GM12878 (cell line): ENCODE results near the gene XPNPEP1. TPM values are rescaled to one million over a fixed set of nuclear protein-coding genes. Genes with fewer than 3 reads are reported as not detected.

Experiments
- ATAC-seq: fragments of 200-7000 bp; cut with Tn5 transposase; 3 replicates; pipeline ENCODE4 v1.9.1; 2020; ENCODE audit warnings: mild to moderate bottlenecking, moderate library complexity
- BruUV-seq: library from RNA; stranded (reverse); fragments of 400-500 nt; replicated peaks from 2 replicates; lab custom pipeline; 2021; lab: Mats Ljungman, UMichigan
- CTCF ChIA-PET: fragments of 300-600 bp; sonication (Branson Sonifier 250); formaldehyde crosslinking; extraction: SDS; loops from one replicate; lab custom pipeline; 2021; ENCODE audit warnings: inconsistent platforms; lab: Yijun Ruan, JAX
- POLR2A ChIA-PET: fragments of 350-600 bp; formaldehyde crosslinking; extraction: SDS; loops from one replicate; lab custom pipeline; 2021; ENCODE audit warnings: inconsistent platforms; lab: Charles Lee
- RAD21 ChIA-PET: fragments of 300-600 bp; sonication (Branson Sonifier 250); formaldehyde crosslinking; loops from one replicate; lab custom pipeline; 2023; ENCODE audit warnings: antibody characterized with exemption; ENCODE audit not compliant: unreplicated experiment; lab: Charles Lee
- SMC1A ChIA-PET: fragments of 300-600 bp; sonication (Branson Sonifier 250); formaldehyde crosslinking; loops from one replicate; lab custom pipeline; 2023; ENCODE audit not compliant: unreplicated experiment, uncharacterized antibody; lab: Charles Lee
- DNase-seq: peaks from one replicate; pipeline ENCODE4 v3.0.0-alpha.2; 2011; ENCODE audit warnings: low read depth, low spot score
- FAIRE-seq: peaks from 3 replicates; lab custom pipeline; 2011; peaks lifted over from hg19 to GRCh38; lab: Jason Lieb, UNC
- H2AFZ ChIP-seq: 2 replicates; pipeline ENCODE4 v1.6.0; 2011; ENCODE audit warnings: low read depth, low read length, control low read depth; ENCODE audit not compliant: control insufficient read depth
- H3K27ac ChIP-seq: 2 replicates; pipeline ENCODE4 v1.5.1; 2011; ENCODE audit warnings: control low read depth; ENCODE audit not compliant: control insufficient read depth, insufficient read depth
- H3K27me3 ChIP-seq, 2 experiments: replicated peaks in 1 of 2; 2 replicates each; pipeline versions ENCODE4 v1.6.0 to v1.6.1; 2011; ENCODE audit warnings: low read length in 1 of 2; ENCODE audit not compliant: control insufficient read depth in 2 of 2, insufficient read depth in 2 of 2
- H3K36me3 ChIP-seq, 2 experiments: 2 replicates each; pipeline ENCODE4 v1.5.1; 2011; ENCODE audit warnings: low read length in 1 of 2; ENCODE audit not compliant: control insufficient read depth in 2 of 2, insufficient read depth in 2 of 2
- H3K4me1 ChIP-seq: 2 replicates; pipeline ENCODE4 v1.6.1; 2011; ENCODE audit warnings: mild to moderate bottlenecking, low read length, moderate library complexity, mixed read lengths; ENCODE audit not compliant: control insufficient read depth, insufficient read depth
- H3K4me2 ChIP-seq: 2 replicates; pipeline ENCODE4 v1.6.0; 2011; ENCODE audit warnings: control low read depth; ENCODE audit not compliant: control insufficient read depth, insufficient read depth
- H3K4me3 ChIP-seq: fragments of 200-600 bp; sonication (generic); 2 replicates; pipeline ENCODE4 v1.5.1; 2016
- H3K79me2 ChIP-seq: 2 replicates; pipeline ENCODE4 v1.6.0; 2011; ENCODE audit warnings: low read length; ENCODE audit not compliant: control insufficient read depth, insufficient read depth
- H3K9ac ChIP-seq: 2 replicates; pipeline ENCODE4 v1.8.0; 2011; ENCODE audit warnings: low read length, control low read depth, mixed read lengths; ENCODE audit not compliant: control insufficient read depth, insufficient read depth
- H3K9me3 ChIP-seq: replicated peaks from 3 replicates; pipeline ENCODE4 v1.5.1; 2011; ENCODE audit warnings: mild to moderate bottlenecking, low read length; ENCODE audit not compliant: control insufficient read depth, insufficient read depth
- H4K20me1 ChIP-seq: 2 replicates; pipeline ENCODE4 v1.6.0; 2011; ENCODE audit not compliant: control insufficient read depth, insufficient read depth
- BHLHE40 ChIP-seq, 2 experiments: fragments of 450-650 bp in 1 of 2; IDR thresholded peaks; 2 replicates each; pipeline ENCODE4 v1.6.1; 2011 to 2017; ENCODE audit warnings: low read depth in 2 of 2, borderline replicate concordance in 1 of 2, improper control_type of control experiment in 1 of 2, low read length in 1 of 2, mild to moderate bottlenecking in 1 of 2
- CHD4 ChIP-seq: fragments of 200-600 bp; sonication (generic); IDR thresholded peaks from 2 replicates; pipeline ENCODE4 v1.6.1; 2016; ENCODE audit warnings: mild to moderate bottlenecking
- IKZF2 ChIP-seq, 2 experiments: fragments of 450-650 bp; IDR thresholded peaks; 2 replicates each; pipeline ENCODE4 v1.6.1; 2017; ENCODE audit warnings: mild to moderate bottlenecking in 2 of 2, moderate library complexity in 2 of 2
- KAT2A ChIP-seq: conservative IDR thresholded peaks from 2 replicates; pipeline ENCODE4 v1.6.1; 2011; ENCODE audit warnings: low read depth, low read length; ENCODE audit not compliant: control insufficient read depth
- MTA2 ChIP-seq: fragments of 450-650 bp; IDR thresholded peaks from 2 replicates; pipeline ENCODE4 v1.6.1; 2016; ENCODE audit warnings: low read depth, mild to moderate bottlenecking, moderate library complexity
- MXI1 ChIP-seq: fragments of 150-350 bp; IDR thresholded peaks from 2 replicates; pipeline ENCODE4 v1.6.1; 2011; ENCODE audit warnings: low read depth, mild to moderate bottlenecking, inconsistent platforms, low read length, improper control_type of control experiment
- POU2F2 ChIP-seq: IDR thresholded peaks from 3 replicates; pipeline ENCODE4 v1.6.1; 2011; ENCODE audit warnings: low read depth, mild to moderate bottlenecking, low read length, borderline replicate concordance
- RUNX3 ChIP-seq: IDR thresholded peaks from 2 replicates; pipeline ENCODE4 v1.6.1; 2012; ENCODE audit warnings: low read length, inconsistent platforms
- SREBF2 ChIP-seq: IDR thresholded peaks from 2 replicates; pipeline ENCODE4 v1.6.1; 2012; ENCODE audit warnings: mild to moderate bottlenecking, low read length
- TBL1XR1 ChIP-seq: IDR thresholded peaks from 2 replicates; pipeline ENCODE4 v1.6.1; 2012; ENCODE audit warnings: low read depth, low read length, improper control_type of control experiment
- WGBS: methylation state at CpG from one replicate; pipeline ENCODE4 v1.1.6; 2016; ENCODE audit warnings: low lambda C conversion rate; ENCODE audit not compliant: insufficient replicate concordance, insufficient coverage; ENCODE audit errors: missing lambda C conversion rate; 5-methylcytosine and 5-hydroxymethylcytosine counted together
- in situ Hi-C: fragments of 300-500 bp; cut with MboI; formaldehyde crosslinking; loops from 9 replicates; pipeline ENCODE4 v1.14.3; 2018; ENCODE audit warnings: mixed read lengths
- intact Hi-C: fragments of 100-400 bp; cut with micrococcal nuclease; formaldehyde crosslinking; loops from one replicate; pipeline ENCODE4 v1.14.2; 2022; ENCODE audit not compliant: unreplicated experiment
- polyA plus RNA-seq, 11 experiments: library from polyadenylated mRNA; depleted of rRNA in 4 of 11; unstranded in 6 of 11; stranded (reverse) in 5 of 11; fragments of >200 nt; fragmentation: Nextera tagmentation in 4 of 11; fragmentation: Illumina TruSeq in 1 of 11; extraction: Ambion mirVana in 4 of 11; extraction: Trizol in 1 of 11; gene quantifications; 1 replicate in 1 of 11; 2 replicates in 10 of 11; pipeline versions ENCODE4 v1.2.1 to v1.2.3, GENCODE V29; 2011 to 2016; ENCODE audit warnings: inconsistent platforms in 2 of 11, missing spikeins in 2 of 11, low read depth in 1 of 11
- total RNA-seq, 4 experiments: library from RNA; depleted of rRNA in 3 of 4; stranded (reverse); fragments of >200 nt in 3 of 4; fragmentation: Illumina TruSeq in 1 of 4; extraction: Trizol in 1 of 4; gene quantifications; 2 replicates each; pipeline versions ENCODE4 v1.2.1 to v1.2.3, GENCODE V29; 2013 to 2021
- TF ChIP-seq, protein P1 (sequence below): fragments of 150-350 bp; IDR thresholded peaks from 2 replicates; pipeline ENCODE4 v1.6.1; 2016; ENCODE audit warnings: low read depth, low read length
- TF ChIP-seq, protein P2 (sequence below): IDR thresholded peaks from 2 replicates; pipeline ENCODE4 v1.6.1; 2012; ENCODE audit warnings: low read depth, low read length, improper control_type of control experiment
- TF ChIP-seq, protein P3 (sequence below): IDR thresholded peaks from 2 replicates; pipeline ENCODE4 v1.6.1; 2011; ENCODE audit warnings: mild to moderate bottlenecking, low read depth, low read length, moderate library complexity; ENCODE audit not compliant: insufficient replicate concordance

XPNPEP1 gene
- total and polyA plus RNA-seq, 10 of the 15 experiments (the other 5 are each of a cell fraction or from before 2014, with no cell fraction given) = 22.7 to 108 (median 43.5) TPM

DNA sequence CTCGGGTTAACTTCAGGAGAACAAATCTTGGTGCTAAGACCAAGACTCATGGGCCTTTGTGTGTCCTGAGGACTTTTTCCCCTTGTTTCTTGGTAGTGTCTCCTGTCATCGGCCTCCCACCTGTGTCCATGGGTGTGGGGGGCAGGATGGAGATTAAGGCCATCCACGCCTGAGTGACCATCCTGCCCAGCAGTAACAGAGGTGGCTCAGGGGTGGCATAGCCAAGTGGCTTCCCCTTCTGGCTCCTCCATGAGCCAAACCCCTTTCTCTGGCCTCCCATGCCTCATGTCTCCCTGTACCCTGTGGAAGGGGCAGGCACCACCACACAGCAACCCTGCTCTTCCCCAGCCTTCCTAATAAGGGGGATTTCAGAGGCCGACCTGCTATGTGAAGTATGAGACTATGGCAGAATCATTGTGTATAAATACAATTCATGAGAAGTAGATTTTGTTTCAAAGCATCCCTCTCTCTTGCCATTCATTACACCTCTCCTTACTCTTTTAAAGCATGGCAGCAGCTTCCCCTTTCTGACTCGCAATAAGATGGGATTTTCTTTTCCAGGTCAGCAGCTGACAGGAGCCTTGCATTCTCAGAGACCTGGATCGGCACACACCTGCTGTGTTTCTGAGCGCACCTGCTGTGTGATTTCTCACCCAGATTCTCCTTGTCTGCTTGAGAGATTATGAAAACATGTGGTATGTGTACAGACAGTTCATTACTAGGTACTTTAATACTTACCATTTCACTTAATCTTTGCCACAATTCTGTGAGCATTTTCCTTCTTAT lies 102.5 kb downstream of the XPNPEP1 start:
- no peaks in the 10 kb centered on the region for H3K27me3 ChIP-seq
- no peak overlapping the region for H3K9ac ChIP-seq
- no peak overlapping the region for H3K4me3 ChIP-seq
- TF ChIP-seq SREBF2 = no peak
- no peak for TF ChIP-seq MTA2
- TF ChIP-seq POU2F2 = no peak
- TF ChIP-seq, protein P1, sequence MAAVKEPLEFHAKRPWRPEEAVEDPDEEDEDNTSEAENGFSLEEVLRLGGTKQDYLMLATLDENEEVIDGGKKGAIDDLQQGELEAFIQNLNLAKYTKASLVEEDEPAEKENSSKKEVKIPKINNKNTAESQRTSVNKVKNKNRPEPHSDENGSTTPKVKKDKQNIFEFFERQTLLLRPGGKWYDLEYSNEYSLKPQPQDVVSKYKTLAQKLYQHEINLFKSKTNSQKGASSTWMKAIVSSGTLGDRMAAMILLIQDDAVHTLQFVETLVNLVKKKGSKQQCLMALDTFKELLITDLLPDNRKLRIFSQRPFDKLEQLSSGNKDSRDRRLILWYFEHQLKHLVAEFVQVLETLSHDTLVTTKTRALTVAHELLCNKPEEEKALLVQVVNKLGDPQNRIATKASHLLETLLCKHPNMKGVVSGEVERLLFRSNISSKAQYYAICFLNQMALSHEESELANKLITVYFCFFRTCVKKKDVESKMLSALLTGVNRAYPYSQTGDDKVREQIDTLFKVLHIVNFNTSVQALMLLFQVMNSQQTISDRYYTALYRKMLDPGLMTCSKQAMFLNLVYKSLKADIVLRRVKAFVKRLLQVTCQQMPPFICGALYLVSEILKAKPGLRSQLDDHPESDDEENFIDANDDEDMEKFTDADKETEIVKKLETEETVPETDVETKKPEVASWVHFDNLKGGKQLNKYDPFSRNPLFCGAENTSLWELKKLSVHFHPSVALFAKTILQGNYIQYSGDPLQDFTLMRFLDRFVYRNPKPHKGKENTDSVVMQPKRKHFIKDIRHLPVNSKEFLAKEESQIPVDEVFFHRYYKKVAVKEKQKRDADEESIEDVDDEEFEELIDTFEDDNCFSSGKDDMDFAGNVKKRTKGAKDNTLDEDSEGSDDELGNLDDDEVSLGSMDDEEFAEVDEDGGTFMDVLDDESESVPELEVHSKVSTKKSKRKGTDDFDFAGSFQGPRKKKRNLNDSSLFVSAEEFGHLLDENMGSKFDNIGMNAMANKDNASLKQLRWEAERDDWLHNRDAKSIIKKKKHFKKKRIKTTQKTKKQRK = no peak
- TF ChIP-seq IKZF2 (IDR thresholded peaks at IDR 0.05) = no peak
- TF ChIP-seq, protein P2, sequence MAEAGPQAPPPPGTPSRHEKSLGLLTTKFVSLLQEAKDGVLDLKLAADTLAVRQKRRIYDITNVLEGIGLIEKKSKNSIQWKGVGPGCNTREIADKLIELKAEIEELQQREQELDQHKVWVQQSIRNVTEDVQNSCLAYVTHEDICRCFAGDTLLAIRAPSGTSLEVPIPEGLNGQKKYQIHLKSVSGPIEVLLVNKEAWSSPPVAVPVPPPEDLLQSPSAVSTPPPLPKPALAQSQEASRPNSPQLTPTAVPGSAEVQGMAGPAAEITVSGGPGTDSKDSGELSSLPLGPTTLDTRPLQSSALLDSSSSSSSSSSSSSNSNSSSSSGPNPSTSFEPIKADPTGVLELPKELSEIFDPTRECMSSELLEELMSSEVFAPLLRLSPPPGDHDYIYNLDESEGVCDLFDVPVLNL = no peak
- TF ChIP-seq BHLHE40 (IDR thresholded peaks at IDR 0.05; ENCODE audit: borderline replicate concordance in 1 of 2, low read depth in 2 of 2, low read length in 1 of 2) = no peak
- TF ChIP-seq MXI1 = no peak
- TF ChIP-seq, protein P3, sequence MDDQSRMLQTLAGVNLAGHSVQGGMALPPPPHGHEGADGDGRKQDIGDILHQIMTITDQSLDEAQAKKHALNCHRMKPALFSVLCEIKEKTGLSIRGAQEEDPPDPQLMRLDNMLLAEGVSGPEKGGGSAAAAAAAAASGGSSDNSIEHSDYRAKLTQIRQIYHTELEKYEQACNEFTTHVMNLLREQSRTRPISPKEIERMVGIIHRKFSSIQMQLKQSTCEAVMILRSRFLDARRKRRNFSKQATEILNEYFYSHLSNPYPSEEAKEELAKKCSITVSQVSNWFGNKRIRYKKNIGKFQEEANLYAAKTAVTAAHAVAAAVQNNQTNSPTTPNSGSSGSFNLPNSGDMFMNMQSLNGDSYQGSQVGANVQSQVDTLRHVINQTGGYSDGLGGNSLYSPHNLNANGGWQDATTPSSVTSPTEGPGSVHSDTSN = no peak
- TF ChIP-seq CHD4 = no peak
- no peak for TF ChIP-seq KAT2A
- no peak for TF ChIP-seq RUNX3
- no peak for TF ChIP-seq TBL1XR1
- ChIA-PET SMC1A (interaction anchor here (0.6 kb wide), 1 partner anchor 105 kb away, joined by 3 read pairs; no protein-coding TSS in a partner anchor), POLR2A (no interaction called here), RAD21 (no interaction called here), CTCF (no interaction called here)
- H4K20me1 ChIP-seq = no peaks in the 10 kb centered on the region
- no peaks in the 10 kb centered on the region for H3K9me3 ChIP-seq
- no TSS peak for BruUV-seq
- no peak overlapping the region for H3K4me2 ChIP-seq
- DNase-seq = no peak
- H3K27ac ChIP-seq = no peak overlapping the region
- no peak for FAIRE-seq
- H2AFZ ChIP-seq = no peak overlapping the region
- no peaks in the 10 kb centered on the region for H3K4me1 ChIP-seq
- intact Hi-C loops (no loop called here), in situ Hi-C loops (no loop called here)
- H3K79me2 ChIP-seq = no peaks in the 10 kb centered on the region
- no peak for ATAC-seq
- 15% methylated on average over 7 of the region's 7 CpGs for WGBS
- no peaks in the 10 kb centered on the region for H3K36me3 ChIP-seq
